NCI-H187 (cell line): Measurements from ENCODE around the gene UMODL1.
"Not testable (repeated sequence)": the region's sequence is repeated elsewhere in the genome, so short reads cannot be mapped to it uniquely, and the experiment has no call there.

Experiments
- DNase-seq, 2 experiments: peaks; one replicate each; lab custom pipeline; 2025; lab: John Stamatoyannopoulos, UW

Gene UMODL1

DNA sequence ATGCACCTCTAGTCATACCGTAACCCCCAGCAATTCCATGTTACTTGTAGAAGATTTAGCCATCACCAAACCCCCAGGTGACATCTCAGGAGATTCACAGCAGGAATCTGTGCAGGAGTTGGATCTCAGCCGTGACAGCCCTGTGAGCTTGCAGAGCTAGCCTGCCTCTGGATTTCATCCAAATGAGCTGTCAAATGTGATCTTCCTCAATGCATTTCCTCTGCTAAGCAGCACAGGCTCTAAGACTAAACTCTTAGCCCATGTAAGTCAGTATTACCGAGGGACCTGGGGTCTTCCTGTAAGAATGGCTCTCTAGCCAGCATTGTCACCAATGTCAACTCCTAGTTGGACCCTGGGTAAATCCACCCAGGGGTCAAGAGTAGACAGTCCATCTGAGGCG, 41.7 kb downstream of the UMODL1 start:
- DNase-seq = no peak

DNA sequence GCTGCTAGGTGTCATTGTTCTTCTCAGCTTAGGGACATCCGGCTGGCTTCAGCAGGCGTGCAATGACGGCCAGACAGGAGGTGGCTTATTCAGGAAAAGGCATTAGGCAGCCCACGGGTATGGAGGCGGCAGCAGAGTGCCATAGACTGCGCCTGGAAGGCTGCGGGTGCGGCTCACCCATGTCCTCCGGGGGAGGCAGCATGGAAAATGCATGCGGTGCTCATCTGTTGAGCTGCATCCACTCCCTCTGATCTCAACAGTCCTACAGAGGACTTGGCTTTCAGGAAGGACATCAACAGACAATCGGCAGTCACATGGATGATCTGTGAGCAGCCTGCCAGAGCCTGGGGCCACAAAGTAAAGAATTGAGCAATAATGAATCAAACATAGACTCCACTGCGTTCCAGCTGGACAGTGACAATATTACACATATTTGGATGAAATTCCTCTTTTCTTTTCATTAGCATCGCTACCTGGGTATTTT, 42.9 kb downstream of the UMODL1 start:
- DNase-seq = no peak

DNA sequence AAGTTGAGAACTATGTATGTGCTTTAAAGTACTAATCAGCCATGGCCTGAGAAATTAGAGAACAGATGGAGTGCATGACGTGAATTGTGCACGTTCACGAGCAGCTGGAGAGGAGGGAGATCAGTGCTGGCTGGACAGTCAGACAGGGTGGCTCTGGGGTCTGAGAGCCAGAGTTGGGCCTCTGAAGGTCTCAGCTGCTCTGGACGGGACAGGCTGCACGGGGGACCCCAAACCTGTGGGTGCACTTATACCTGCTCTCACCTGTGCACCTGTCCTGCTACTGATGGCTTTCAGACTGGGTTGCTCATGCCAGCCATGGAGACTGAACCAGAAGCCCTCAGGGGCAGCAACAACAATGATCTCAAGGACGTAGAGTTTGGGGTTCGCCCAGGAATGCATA, 43.5 kb downstream of the UMODL1 start:
- DNase-seq = no peak

GRCh38 chr21:42115136-42115683, 44.1 kb downstream of the UMODL1 start:
- no peak for DNase-seq

DNA sequence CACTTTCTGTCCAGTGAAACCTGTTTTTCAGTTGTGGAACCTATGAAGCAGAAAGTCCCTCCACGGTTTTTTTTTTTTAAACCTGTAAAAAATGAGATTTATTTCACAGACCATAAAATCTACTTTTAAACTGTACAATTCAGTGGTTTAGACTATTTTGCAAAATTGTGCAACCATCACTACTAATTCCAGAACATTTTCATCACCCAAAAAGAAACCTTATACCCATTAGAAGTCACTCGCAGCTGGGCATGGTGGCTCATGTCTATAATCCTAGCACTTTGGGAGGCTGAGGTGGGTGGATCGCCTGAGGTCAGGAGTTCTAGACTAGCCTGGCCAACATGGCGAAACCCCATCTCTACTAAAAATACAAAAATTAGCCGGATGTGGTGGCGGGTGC, 45.4 kb downstream of the UMODL1 start:
- not testable (repeated sequence) for DNase-seq

DNA sequence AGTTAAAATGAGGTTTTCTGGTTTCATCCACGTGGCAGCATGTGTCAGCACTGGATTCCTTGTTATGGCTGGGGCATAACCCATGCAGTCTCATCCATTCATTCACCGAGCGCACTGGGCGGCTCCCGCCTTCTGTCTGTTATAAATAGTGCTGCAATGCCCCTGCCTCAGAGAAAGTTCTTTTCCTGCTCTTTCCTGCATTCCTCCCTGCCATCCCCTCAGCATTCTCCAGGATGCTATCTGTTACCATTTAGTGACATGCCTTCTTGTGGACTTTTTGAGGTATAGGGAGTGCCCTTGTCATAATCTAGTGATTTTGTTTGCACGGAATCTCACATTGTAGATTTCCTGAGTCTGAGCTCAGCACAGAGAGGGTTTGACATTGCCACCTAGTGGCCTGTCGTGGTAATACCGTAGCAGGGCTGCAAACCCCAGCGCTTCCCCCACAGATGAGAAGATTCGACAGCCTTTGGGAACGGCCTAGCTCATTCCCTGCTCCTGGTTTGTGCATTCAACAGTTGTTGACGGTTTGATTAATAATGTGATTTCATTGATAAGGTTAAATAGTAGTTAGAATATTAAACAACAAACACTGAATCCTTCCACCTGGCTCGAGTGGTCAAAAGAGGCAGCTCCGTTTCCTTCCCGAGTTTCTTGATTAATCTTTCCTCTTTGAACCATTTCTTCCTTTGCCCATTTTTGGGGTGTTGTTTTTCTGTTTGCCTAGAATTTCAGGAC, 46.3 kb downstream of the UMODL1 start:
- DNase-seq = peak; percentile 54 to 77

- DNase-seq = no peak
Measured at GRCh38 chr21:42117967-42118780, 47.1 kb downstream of the UMODL1 start.

GRCh38 chr21:42118901-42119300, 47.8 kb downstream of the UMODL1 start:
- DNase-seq = no peak

DNA sequence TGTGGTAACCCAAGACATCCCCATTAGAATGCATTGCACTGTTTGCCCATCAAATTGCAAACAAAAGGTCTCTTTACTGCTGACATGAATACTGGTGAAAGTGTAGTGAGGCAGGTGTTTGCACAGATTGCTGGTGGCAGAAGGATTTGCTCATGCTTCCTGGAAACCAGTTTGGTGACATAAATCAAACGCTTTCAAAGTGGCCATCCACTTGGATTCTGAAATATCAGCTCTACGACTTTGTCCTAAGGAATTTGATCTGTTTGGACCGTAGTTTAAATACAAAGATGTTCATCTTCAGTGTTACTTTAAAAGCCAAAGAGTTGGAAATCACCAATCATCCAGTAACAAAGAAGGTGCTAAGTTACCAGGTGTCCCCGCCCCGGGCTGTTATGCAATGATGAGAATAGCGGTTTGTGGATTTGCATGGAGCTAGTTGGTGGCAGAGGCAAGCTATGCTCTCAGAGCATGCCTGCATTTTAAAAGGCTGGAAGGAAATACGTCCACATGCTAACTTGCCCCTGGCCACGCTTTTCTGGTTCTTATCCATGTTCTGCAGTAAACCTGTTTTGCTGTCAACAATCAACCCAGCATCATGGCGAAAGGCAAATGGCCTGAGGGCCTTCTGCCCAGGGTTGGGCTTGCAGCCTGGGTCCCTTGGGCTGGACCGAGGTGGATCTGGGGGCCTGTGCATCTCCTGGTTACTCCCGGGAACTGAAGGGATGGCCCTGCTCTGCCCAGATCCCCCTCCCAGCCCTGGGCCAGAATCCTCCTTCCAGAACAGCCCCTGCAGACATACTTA, 49.2 kb downstream of the UMODL1 start:
- DNase-seq = peak; percentile 92 to 97

DNA sequence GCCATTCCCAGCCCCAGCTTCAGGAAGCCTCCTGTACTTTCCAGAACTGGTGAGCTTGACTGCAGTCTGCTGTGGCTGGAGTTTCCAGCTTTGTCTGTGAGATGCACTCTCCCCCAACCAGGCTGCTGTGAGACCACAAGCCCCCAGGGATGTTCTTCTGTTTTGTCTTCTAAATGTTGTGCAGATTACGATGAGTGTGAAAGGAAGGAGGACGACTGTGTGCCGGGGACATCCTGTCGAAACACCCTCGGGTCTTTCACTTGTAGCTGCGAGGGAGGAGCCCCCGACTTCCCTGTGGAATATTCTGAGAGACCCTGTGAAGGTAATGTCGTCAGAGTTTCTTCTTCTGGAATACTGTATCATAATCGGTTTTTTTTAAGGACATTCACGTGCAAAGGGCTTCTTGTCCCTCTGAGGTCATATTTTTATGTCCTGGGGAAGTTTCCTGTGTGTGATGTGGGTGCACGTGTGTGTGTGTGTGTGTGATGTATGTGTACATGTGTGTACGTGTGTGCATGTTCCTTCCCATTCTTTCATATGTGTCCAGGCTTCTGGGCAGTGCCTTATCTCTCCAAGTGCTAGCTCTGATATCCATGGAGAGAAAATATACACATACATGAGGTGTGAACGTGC, 49.9 kb downstream of the UMODL1 start:
- DNase-seq = no peak

GRCh38 chr21:42121794-42122193, 50.7 kb downstream of the UMODL1 start:
- no peak for DNase-seq

GRCh38 chr21:42122398-42122797, 51.3 kb downstream of the UMODL1 start:
- DNase-seq = no peak

DNA sequence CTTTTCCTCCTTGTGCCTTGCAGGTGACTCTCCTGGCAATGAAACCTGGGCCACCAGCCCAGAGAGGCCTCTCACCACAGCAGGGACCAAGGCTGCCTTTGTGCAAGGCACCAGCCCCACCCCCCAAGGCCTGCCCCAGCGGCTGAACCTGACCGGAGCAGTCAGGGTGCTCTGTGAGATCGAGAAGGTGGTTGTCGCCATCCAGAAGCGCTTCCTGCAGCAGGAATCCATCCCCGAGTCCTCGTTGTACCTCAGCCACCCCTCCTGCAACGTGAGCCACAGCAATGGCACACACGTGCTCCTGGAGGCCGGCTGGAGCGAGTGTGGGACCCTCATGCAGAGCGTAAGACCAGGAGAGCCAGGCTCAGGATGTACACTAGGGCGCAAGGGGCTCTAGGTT, 51.7 kb downstream of the UMODL1 start:
- no peak for DNase-seq

- no peak for DNase-seq
Measured at GRCh38 chr21:42123219-42123908, 52.2 kb downstream of the UMODL1 start.

DNA sequence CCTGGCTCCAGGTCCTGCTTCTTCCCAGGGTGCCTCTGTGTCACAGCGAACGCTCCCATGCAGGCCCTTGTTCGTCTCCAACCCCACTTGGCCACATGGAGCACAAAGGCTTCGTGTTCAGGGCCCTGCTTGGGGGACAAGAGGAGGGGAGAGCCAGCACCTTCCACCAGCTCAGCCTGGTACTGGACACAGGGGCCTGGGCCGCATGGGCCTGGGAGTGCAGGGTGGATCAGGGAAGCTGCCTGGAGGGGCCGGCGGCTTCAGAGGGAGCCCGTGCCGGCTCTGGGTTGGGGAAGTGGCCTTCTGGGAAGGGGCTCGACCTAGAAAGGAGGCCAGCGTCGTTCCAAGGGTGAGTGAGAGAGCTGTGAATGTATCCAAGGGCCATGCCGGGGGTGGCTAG, 53.0 kb downstream of the UMODL1 start:
- DNase-seq = no peak

DNA sequence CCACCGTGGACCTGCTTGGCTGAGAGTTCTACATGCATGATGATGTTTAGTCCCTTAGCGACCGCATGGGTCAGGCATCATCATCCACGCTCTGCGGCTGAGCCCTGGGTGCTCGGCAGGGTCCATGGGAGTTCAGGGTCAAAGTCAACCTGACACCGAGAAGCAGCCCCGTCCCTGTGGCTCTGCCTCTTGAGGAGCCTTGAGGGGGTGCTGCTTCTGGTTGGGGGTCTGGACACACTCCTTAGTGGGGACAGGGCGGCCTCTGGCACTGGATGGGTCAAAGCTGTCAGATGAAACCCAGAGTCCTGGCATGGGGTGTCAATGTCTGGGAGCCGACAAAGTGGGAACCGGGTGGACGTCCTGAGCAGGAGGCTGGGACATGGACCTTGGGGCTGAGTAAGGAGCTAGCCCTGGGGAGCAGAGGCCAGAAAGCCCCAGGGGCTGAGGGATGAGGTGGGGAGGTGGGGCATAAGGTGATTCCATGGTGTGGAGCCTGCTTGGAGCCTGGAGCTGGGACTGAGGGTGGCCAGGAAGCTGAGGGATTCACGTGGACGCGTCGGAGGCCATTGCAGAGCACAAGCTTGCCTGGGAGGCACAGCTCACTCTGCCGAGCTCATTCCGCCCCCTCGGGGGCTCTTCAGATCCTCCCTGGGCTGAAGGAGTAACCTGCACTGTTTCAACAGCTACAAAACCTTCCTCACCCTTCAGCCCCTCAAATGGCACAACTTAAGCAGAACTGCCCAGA, 53.9 kb downstream of the UMODL1 start:
- DNase-seq = no peak

DNA sequence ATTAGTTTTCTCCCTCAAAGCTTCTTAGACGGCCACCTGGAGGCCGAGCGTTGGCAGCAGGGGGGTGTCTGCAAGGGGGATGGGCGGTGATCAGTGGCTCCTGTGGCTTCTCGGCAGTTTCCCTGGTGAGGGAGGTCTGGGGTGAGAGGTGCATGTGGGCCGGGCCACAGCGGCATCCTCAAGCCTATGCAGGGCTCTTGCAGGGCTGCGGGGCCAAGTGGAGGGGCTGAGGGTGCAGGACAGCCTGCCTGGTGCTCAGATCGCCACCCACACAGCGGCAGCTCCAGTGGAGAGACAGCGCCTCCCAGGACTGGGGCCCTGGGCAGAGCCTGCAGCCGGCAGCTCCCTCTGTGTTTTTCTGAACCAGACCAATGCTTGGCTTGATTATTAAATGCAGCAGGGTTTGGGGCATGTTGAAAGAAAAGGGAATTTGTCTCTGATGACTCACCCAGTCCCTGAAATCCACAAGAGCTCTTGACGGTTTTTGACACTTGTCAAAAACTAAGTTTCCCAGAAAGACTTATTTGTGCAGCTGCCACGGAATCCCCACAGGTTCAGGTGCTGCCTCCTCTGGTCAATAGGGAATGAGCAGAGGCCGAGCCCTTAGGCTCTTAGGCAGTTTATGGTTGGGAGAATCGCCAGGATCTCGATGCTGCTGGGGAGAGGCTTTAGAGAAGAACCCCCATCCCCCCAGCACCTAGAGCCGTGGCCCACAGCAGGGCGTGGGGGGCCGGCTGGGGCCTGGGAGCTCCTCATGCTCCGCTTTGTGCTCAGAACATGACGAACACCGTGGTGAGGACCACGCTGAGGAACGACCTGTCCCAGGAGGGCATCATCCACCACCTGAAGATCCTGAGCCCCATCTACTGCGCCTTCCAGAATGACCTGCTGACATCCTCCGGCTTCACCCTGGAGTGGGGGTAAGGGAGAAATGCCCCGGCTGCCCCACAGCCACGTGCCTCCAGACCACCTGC, 54.7 kb downstream of the UMODL1 start:
- no peak for DNase-seq

DNA sequence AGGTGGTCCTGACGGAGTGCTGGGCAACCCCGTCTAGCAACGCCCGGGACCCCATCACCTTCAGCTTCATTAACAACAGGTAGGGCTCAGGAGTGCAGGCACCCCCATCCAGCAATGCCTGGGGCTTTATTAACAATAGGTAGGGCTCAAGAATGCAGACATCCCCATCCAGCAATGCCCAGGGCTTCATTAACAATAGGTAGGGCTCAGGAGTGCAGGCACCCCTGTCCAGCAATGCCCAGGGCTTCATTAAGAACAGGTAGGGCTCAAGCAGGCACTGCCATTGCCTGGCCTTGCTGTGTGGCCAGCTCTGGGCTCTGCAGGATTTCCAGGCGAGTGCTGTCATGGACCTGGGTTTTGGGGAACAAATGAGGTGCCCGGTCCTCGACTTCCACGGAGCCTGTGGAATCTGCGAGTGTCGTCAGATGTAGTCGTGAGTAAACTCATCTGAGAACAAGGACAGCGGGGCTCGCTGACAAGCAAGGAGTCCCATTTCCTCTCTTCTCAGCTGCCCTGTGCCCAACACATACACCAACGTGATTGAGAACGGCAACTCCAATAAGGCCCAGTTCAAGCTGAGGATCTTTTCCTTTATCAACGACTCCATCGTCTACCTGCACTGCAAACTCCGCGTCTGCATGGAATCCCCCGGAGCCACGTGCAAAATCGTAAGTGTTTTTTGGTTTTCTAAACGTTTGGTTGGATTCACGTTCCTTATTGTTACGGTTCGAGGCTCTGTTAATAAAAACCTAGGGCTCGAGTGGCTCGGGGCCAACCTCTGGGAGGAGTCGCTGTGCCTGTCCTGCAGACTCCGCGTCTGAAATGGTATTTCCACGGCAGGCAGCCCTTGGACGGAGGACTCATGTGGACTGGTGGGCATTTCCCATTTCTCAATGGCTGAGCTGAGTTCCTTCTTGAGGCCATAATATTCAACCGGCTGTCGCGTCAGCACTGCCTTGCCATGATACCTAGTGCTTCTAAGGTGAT, 56.3 kb downstream of the UMODL1 start:
- no peak for DNase-seq
